HEK293T (cell line): ENCODE results near the gene TFDP1.

Experiments used
- CTCF ChIA-PET: fragments of 350-600 bp; formaldehyde crosslinking; extraction: SDS; loops from one replicate; lab custom pipeline; 2021; ENCODE audit warnings: antibody characterized with exemption, inconsistent platforms; lab: Yijun Ruan, JAX
- POLR2A ChIA-PET: fragments of 350-600 bp; formaldehyde crosslinking; extraction: SDS; loops from one replicate; lab custom pipeline; 2020; ENCODE audit warnings: antibody characterized with exemption, inconsistent platforms; lab: Yijun Ruan, JAX
- DNase-seq: peaks from one replicate; pipeline ENCODE4 v3.0.0; 2012; ENCODE audit warnings: mixed read lengths; ENCODE audit errors: extremely low spot score
- ARNT ChIP-seq: fragments of 450-650 bp; IDR thresholded peaks from 2 replicates; pipeline ENCODE4 v1.6.1; 2017; ENCODE audit warnings: mild to moderate bottlenecking
- BHLHE40 ChIP-seq: fragments of 450-650 bp; IDR thresholded peaks from 2 replicates; pipeline ENCODE4 v1.6.1; 2016; ENCODE audit warnings: mild to moderate bottlenecking, moderate library complexity, borderline replicate concordance
- CTBP1 ChIP-seq: fragments of 450-650 bp; IDR thresholded peaks from 2 replicates; pipeline ENCODE4 v1.6.1; 2016; ENCODE audit warnings: borderline replicate concordance
- ELF4 ChIP-seq: fragments of 450-650 bp; IDR thresholded peaks from 2 replicates; pipeline ENCODE4 v1.6.1; 2017; ENCODE audit warnings: antibody characterized with exemption
- FOXA1 ChIP-seq: fragments of 450-650 bp; IDR thresholded peaks from 2 replicates; pipeline ENCODE4 v1.6.1; 2016; ENCODE audit warnings: mild to moderate bottlenecking
- FOXK2 ChIP-seq: fragments of 450-650 bp; IDR thresholded peaks from 2 replicates; pipeline ENCODE4 v1.6.1; 2016; ENCODE audit warnings: mild to moderate bottlenecking
- FOXM1 ChIP-seq: fragments of 450-650 bp; IDR thresholded peaks from 2 replicates; pipeline ENCODE4 v1.6.1; 2017; ENCODE audit warnings: mild to moderate bottlenecking, borderline replicate concordance
- HDGF ChIP-seq: fragments of 450-650 bp; IDR thresholded peaks from 2 replicates; pipeline ENCODE4 v1.6.1; 2017; ENCODE audit warnings: antibody characterized with exemption, borderline replicate concordance
- L3MBTL2 ChIP-seq: fragments of 450-650 bp; conservative IDR thresholded peaks from 2 replicates; pipeline ENCODE4 v1.6.1; 2016; ENCODE audit warnings: mild to moderate bottlenecking
- LEF1 ChIP-seq: fragments of 450-650 bp; IDR thresholded peaks from 2 replicates; pipeline ENCODE4 v1.6.1; 2017; ENCODE audit warnings: mild to moderate bottlenecking, borderline replicate concordance
- NFRKB ChIP-seq: fragments of 450-650 bp; IDR thresholded peaks from 2 replicates; pipeline ENCODE4 v1.6.1; 2016; ENCODE audit warnings: mild to moderate bottlenecking, moderate library complexity
- SP1 ChIP-seq: fragments of 450-650 bp; IDR thresholded peaks from 2 replicates; pipeline ENCODE4 v1.6.1; 2017
- SUZ12 ChIP-seq: fragments of 450-650 bp; IDR thresholded peaks from 2 replicates; pipeline ENCODE4 v1.6.1; 2016; ENCODE audit warnings: mild to moderate bottlenecking
- TARDBP ChIP-seq: fragments of 450-650 bp; IDR thresholded peaks from 2 replicates; pipeline ENCODE4 v1.6.1; 2016
- ZNF384 ChIP-seq: fragments of 450-650 bp; IDR thresholded peaks from 2 replicates; pipeline ENCODE4 v1.6.1; 2016
- TF ChIP-seq, protein P1 (sequence below): fragments of 450-650 bp; IDR thresholded peaks from 2 replicates; pipeline ENCODE4 v1.6.1; 2016

TFDP1 gene

GRCh38 chr13:113650731-113651148 lies 66.2 kb downstream of the TFDP1 start:
- POLR2A ChIA-PET = no interaction called here
- TF ChIP-seq FOXM1 (no peak), ZNF384 (no peak), ARNT (no peak), CTBP1 (no peak), ELF4 (no peak), FOXK2 (no peak), HDGF (no peak), BHLHE40 (no peak), LEF1 (no peak), SUZ12 (no peak), L3MBTL2 (no peak), NFRKB (no peak), TARDBP (no peak), FOXA1 (no peak)
- TF ChIP-seq, protein P1, sequence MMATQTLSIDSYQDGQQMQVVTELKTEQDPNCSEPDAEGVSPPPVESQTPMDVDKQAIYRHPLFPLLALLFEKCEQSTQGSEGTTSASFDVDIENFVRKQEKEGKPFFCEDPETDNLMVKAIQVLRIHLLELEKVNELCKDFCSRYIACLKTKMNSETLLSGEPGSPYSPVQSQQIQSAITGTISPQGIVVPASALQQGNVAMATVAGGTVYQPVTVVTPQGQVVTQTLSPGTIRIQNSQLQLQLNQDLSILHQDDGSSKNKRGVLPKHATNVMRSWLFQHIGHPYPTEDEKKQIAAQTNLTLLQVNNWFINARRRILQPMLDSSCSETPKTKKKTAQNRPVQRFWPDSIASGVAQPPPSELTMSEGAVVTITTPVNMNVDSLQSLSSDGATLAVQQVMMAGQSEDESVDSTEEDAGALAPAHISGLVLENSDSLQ = no peak
- CTCF ChIA-PET = no interaction called here
- no peak for DNase-seq

- TF ChIP-seq ELF4 (no peak), ZNF384 (no peak), HDGF (no peak), NFRKB (no peak), ARNT (no peak), CTBP1 (no peak), TARDBP (no peak), L3MBTL2 (no peak), SP1 (no peak), BHLHE40 (no peak), FOXK2 (no peak)
- ChIA-PET CTCF (no interaction called here), POLR2A (no interaction called here)
- DNase-seq = no peak
Observed at GRCh38 chr13:113651511-113652403, 67.2 kb downstream of the TFDP1 start.

DNA sequence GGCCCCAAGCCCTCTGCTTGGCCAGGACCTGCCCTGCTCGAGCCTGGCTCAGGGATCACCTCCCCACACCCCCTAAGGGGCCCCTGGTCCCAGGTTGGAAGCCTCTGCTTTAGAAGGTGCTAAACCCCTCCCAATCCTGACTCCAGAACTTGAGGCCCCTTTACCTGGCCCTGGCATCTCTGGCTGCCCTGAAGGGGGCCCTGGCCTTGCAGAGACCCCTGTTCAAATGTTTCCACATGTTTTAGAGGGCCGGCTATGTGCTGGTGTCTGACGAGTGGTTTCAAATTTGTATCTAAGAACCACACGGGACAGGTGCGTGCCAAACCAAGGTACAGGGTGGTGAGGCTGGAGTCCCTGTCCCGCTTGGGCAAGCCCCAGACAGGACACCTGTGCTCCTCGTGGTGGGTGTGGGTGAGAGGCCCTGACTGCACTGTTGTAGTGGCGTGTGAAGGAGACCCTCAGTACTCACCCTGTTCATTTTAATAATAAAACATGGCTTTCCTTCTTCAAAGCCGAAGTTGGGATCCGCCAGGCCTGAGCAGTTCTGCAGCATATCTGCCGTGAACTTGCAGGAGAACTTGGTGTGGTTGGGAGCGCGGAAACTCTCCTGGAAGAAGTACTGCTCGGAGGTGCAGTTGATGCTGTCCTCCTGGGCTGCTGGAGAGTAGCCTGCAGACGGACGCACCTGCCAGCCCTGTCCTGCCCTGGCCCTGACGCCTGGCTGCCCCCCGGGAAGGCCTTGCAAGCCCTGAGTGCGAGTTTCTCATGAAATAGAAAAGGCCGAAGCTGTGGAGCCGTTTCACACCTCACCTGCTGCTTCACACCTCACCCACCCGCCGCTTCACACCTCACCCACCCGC lies 68.1 kb downstream of the TFDP1 start:
- no peak for TF ChIP-seq HDGF
- TF ChIP-seq BHLHE40 = no peak
- TF ChIP-seq TARDBP = no peak
- TF ChIP-seq ARNT = no peak
- ChIA-PET POLR2A (no interaction called here), CTCF (no interaction called here)
- DNase-seq = no peak

- DNase-seq = no peak
- POLR2A ChIA-PET = no interaction called here
- CTCF ChIA-PET = no interaction called here
- TF ChIP-seq SP1 = no peak
- no peak for TF ChIP-seq ZNF384
- TF ChIP-seq, protein P1 = no peak
- no peak for TF ChIP-seq FOXM1
- no peak for TF ChIP-seq CTBP1
- no peak for TF ChIP-seq FOXK2
- TF ChIP-seq SUZ12 = no peak
- TF ChIP-seq ARNT = no peak
- TF ChIP-seq FOXA1 = no peak
- no peak for TF ChIP-seq LEF1
- no peak for TF ChIP-seq TARDBP
Observed at GRCh38 chr13:113653264-113654174, 69.0 kb downstream of the TFDP1 start.

DNA sequence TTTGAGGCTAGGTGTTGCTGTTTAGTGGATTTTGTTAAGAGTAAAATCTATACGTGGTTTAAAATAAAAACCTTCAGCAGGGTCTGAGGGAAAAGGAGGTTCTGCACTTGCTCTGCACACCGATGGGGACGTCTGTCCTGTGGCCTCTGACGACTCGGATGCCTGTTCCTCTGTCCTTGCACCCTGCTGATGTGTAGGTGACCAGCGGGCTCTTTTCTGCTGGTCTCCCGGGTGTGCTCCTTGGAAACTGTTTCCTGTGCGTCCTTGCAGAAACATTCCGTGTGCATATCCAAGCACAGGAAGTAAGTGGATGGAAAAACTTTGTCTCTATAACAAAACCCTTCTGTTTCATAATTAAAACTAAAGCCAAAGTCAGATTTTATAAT lies 69.6 kb downstream of the TFDP1 start:
- ChIA-PET CTCF (no interaction called here), POLR2A (no interaction called here)
- TF ChIP-seq SP1 = no peak
- TF ChIP-seq HDGF = no peak
- TF ChIP-seq ARNT = no peak
- no peak for TF ChIP-seq ZNF384
- TF ChIP-seq FOXM1 = no peak
- no peak for TF ChIP-seq LEF1
- DNase-seq = no peak
